ENCODE measurements around the gene ATAD3C.
"Not testable (repeated sequence)": the region's sequence is repeated elsewhere in the genome, so short reads cannot be mapped to it uniquely, and the experiment has no call there.

ATAD3C gene

GRCh38 chr1:1507305-1507704 is 57.8 kb downstream of the ATAD3C start:
- no peak for DNase-seq (ENCODE audit: low read depth in 2 of 2)

- DNase-seq (ENCODE audit: low read depth in 2 of 2): not testable (repeated sequence)
Measured at GRCh38 chr1:1508775-1509464, 59.4 kb downstream of the ATAD3C start.

DNA sequence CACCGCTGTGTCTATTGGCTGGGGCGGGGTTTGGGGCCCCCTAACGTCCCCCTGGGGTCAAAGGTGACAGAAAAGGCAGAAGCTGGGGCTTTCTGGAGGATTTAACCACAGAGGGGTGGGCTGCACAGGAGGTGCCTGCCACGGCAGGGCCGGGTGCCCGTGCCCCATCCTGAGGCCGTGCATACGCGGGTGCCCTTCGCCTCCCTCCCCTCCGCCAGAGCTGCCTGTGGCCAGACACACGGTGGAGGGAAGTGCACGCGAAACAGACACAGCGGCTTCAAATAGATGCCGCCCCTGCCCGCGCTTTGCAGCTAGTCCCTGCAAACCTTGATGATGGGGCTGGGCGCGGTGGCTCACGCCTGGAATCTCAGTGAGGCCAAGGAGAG is 60.0 kb downstream of the ATAD3C start:
- DNase-seq (ENCODE audit: low read depth in 2 of 2): not testable (repeated sequence)

DNA sequence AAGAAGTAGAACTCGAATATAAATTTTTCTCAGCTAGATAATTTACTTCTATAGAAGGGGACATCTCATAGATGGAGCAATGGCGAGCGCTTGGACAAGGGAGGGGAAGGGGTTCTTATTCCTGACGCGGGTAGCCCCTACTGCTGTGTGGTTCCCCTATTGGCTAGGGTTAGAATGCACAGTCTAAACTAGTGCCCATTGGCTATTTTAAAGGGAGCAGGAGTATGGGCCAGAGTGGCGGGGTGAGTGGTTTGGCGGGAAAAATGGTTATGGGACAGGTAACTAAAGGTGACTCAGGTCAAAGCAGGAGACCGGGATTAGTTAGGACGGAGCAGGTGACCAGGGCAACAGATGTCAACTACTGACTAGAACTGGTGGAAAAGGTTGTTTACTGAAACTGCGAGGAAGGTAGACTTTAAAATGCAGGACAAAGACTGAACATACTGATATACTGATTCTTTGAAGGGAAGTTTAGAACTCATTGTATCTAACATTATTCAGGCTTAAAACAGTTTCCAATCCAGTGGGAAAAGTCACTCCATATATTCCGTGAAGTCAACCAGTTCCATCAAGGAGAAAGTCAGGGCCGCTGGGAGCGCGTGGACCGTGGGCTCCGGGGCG is 61.5 kb downstream of the ATAD3C start:
- no peak for DNase-seq (ENCODE audit: low read depth in 2 of 2)

- DNase-seq (ENCODE audit: low read depth in 2 of 2): peak; percentile 92 to 94
Measured at GRCh38 chr1:1511533-1512285, 62.2 kb downstream of the ATAD3C start, which contains the start of gene ATAD3A. Gene ATAD3A (plus strand): TSS chr1:1512162. CDS start chr1:1512269, 107 bp downstream.

DNA sequence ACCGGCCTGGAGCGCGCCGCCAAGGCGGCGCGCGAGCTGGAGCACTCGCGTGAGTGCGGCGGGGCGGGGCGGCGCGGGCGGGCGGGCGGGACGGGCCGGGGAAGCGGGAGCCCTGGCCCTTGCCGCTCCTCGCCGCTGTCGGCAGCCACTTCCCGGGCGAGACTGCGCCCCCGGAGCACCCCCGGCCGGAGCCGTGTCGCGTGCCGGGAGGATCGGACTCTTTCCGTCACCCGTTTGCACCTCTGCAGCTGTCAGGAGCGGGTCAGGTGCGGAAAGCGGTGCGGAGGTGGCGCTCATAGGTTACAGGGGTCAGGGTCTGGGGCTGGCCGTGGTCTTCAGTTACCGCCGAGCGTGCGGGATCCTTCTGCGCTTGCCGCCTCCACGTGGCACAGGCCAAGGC is 62.9 kb downstream of the ATAD3C start:
- DNase-seq (ENCODE audit: low read depth in 2 of 2): peak in 1 of 2 donors; percentile 28

- DNase-seq (ENCODE audit: low read depth in 2 of 2): not testable (repeated sequence)
Measured at GRCh38 chr1:1513675-1514074, 64.2 kb downstream of the ATAD3C start.

DNA sequence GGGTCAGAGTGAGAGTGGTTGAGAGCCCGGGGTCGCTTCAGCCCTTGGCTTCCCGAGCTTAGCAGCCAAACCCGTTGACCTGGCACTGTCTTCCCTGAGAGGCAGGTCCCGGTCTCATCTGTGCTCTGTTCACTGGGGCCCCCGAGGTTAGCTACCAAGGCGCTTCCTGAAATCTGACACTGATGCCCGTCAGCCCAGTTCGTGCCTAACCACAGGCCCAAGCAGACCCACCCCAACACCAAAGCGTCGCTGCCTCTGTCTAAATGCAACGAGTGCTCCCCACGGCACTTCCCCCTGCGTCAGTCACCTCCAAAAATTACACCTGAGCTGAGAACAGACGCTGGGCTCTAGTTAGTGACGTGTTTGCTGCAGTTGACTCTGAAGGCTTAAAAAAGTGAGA is 64.9 kb downstream of the ATAD3C start:
- DNase-seq (ENCODE audit: low read depth in 2 of 2): not testable (repeated sequence)

DNA sequence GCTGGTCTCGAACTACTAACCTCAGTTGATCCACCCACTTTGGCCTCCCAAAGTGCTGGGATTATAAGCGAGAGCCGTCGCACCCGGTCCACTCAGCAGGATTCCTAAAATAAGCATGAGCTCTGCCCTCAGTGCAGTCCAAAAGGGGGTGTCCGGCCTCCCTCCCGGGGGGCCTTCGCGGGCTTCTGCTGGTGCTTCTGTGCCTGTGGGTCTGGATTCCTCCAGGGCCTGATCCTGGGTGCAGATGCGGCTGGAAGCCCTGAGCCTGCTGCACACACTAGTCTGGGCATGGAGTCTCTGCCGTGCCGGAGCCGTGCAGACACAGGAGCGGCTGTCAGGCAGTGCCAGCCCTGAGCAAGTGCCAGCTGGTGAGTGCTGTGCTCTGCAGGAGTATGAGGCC is 67.4 kb downstream of the ATAD3C start:
- not testable (repeated sequence) for DNase-seq (ENCODE audit: low read depth in 2 of 2)

DNA sequence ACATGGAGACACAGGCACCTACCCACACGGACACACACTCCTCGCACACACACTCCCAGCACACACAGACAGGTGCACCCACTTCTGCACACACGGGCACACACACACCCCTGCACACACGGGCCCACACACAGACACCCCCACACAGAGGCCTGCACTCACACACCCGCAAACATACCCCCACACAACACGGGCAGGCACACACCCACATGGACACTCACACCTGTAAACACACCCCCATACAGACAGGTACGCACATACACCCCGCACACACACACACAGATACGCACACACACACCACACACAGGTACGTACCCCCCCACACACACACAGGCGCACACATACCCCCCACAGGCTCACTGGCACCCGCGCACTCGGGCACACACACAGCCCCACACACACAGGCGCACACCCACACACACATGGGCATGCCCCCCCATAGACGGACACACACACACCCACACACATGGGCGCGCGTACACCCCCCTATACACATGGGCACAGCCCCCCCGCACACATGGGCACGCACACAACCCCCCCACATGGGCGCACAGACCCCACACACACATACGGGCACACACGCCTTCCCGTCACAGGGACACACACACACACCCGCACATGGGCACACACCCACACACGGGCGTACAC is 68.6 kb downstream of the ATAD3C start:
- no peak for DNase-seq (ENCODE audit: low read depth in 2 of 2)

GRCh38 chr1:1518621-1519007 is 69.1 kb downstream of the ATAD3C start:
- DNase-seq (ENCODE audit: low read depth in 2 of 2): not testable (repeated sequence)

All from stimulated activated CD4-positive, alpha-beta T cell treated with anti-CD3 and anti-CD28 coated beads, Interleukin-1b, Interleukin-23, amount 100 ng/mL, for 4 hours (primary cell).